Brain microvascular endothelial cell (primary cell): Measurements from ENCODE around the gene TECPR2.

ENCODE experiments used
- DNase-seq: peaks from one replicate; pipeline ENCODE4 v3.0.0-alpha.2; 2020
- H3K27ac ChIP-seq: fragments of 250-450 bp; sonication (Bioruptor Pico); 2 replicates; pipeline ENCODE4 v1.5.1; 2020; ENCODE audit warnings: mild to moderate bottlenecking, moderate library complexity
- H3K27me3 ChIP-seq: fragments of 250-450 bp; sonication (Bioruptor Pico); replicated peaks from 2 replicates; pipeline ENCODE4 v1.5.1; 2020; ENCODE audit warnings: mild to moderate bottlenecking
- H3K36me3 ChIP-seq: fragments of 250-450 bp; sonication (Bioruptor Pico); replicated peaks from 2 replicates; pipeline ENCODE4 v1.5.1; 2020; ENCODE audit warnings: mild to moderate bottlenecking
- H3K4me3 ChIP-seq: 2 replicates; pipeline ENCODE4 v1.5.1; 2011; ENCODE audit warnings: low read depth, mild to moderate bottlenecking, control low read depth, low read length, moderate library complexity
- CTCF ChIP-seq: IDR thresholded peaks from 2 replicates; pipeline ENCODE4 v1.5.1; 2011; ENCODE audit warnings: low read depth, mild to moderate bottlenecking, moderate library complexity, low read length, control low read depth, inconsistent platforms; ENCODE audit errors: missing control alignments
- in situ Hi-C: cut with HindIII; loops from 2 replicates; pipeline ENCODE4 v1.10.0; 2017; ENCODE audit warnings: low sequenced_read_pairs, low pct_ligation_motif_present

Gene TECPR2

GRCh38 chr14:102486513-102487203 lies 123.9 kb downstream of the TECPR2 start:
- peak; percentile 13 for TF ChIP-seq CTCF
- no peaks in the 10 kb centered on the region for H3K36me3 ChIP-seq
- in situ Hi-C loops, result no loop called here
- no peak for DNase-seq
- H3K27ac ChIP-seq, result no peak overlapping the region
- no peaks in the 10 kb centered on the region for H3K27me3 ChIP-seq
- no peak overlapping the region for H3K4me3 ChIP-seq

- Histone ChIP-seq H3K27me3 (no peaks in the 10 kb centered on the region), H3K4me3 (no peak overlapping the region), H3K27ac (no peak overlapping the region), H3K36me3 (no peaks in the 10 kb centered on the region)
- no peak for DNase-seq
- in situ Hi-C loops, result no loop called here
- TF ChIP-seq CTCF, result no peak
These were observed 124.5 kb downstream of the TECPR2 start for GRCh38 chr14:102487204-102487577.

- H3K27ac ChIP-seq, result no peak overlapping the region
- DNase-seq, result no peak
- in situ Hi-C loops, result no loop called here
- H3K4me3 ChIP-seq, result no peak overlapping the region
- no peak for TF ChIP-seq CTCF
- H3K27me3 ChIP-seq, result no peaks in the 10 kb centered on the region
- no peaks in the 10 kb centered on the region for H3K36me3 ChIP-seq
These were observed 127.7 kb downstream of the TECPR2 start for GRCh38 chr14:102490456-102490855.

GRCh38 chr14:102491366-102491765 lies 128.6 kb downstream of the TECPR2 start:
- no peak for DNase-seq
- in situ Hi-C loops, result no loop called here
- H3K27me3 ChIP-seq, result no peaks in the 10 kb centered on the region
- no peak overlapping the region for H3K27ac ChIP-seq
- no peak for TF ChIP-seq CTCF
- no peak overlapping the region for H3K4me3 ChIP-seq
- H3K36me3 ChIP-seq, result no peaks in the 10 kb centered on the region

- H3K36me3 ChIP-seq, result no peaks in the 10 kb centered on the region
- H3K4me3 ChIP-seq, result no peak overlapping the region
- no peak overlapping the region for H3K27ac ChIP-seq
- in situ Hi-C loops, result no loop called here
- H3K27me3 ChIP-seq, result no peaks in the 10 kb centered on the region
- no peak for DNase-seq
- TF ChIP-seq CTCF, result no peak
These were observed 129.2 kb downstream of the TECPR2 start for GRCh38 chr14:102491786-102492530.
